Measurements from ENCODE around the gene CXCL5.

The CXCL5 gene

DNA sequence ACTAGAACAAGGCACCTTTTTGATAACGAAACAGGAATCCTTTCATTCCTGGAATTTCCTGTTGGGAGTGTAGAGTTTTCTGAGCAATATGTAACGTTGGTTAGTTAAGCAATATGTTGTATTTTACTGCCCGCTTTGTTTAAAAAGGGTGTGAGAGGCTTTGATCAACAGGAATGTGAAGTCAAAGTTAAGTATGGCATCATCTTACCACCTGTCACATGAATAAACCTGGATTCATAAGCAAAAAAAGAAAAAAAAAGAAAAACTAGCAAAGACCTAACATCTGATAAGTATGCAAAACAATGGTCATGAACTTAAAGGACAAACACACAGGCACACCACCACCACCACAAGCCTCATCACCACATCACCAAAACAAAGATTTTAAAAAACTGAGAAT lies 7.1 kb upstream of the CXCL5 start:
- FAIRE-seq (no peak), DNase-seq (ENCODE audit: insufficient read length, low spot score) (no peak)
- TF ChIP-seq, protein P1, sequence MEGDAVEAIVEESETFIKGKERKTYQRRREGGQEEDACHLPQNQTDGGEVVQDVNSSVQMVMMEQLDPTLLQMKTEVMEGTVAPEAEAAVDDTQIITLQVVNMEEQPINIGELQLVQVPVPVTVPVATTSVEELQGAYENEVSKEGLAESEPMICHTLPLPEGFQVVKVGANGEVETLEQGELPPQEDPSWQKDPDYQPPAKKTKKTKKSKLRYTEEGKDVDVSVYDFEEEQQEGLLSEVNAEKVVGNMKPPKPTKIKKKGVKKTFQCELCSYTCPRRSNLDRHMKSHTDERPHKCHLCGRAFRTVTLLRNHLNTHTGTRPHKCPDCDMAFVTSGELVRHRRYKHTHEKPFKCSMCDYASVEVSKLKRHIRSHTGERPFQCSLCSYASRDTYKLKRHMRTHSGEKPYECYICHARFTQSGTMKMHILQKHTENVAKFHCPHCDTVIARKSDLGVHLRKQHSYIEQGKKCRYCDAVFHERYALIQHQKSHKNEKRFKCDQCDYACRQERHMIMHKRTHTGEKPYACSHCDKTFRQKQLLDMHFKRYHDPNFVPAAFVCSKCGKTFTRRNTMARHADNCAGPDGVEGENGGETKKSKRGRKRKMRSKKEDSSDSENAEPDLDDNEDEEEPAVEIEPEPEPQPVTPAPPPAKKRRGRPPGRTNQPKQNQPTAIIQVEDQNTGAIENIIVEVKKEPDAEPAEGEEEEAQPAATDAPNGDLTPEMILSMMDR (IDR thresholded peaks at IDR 0.05; ENCODE audit: insufficient read depth, missing control alignments), result no peak

DNA sequence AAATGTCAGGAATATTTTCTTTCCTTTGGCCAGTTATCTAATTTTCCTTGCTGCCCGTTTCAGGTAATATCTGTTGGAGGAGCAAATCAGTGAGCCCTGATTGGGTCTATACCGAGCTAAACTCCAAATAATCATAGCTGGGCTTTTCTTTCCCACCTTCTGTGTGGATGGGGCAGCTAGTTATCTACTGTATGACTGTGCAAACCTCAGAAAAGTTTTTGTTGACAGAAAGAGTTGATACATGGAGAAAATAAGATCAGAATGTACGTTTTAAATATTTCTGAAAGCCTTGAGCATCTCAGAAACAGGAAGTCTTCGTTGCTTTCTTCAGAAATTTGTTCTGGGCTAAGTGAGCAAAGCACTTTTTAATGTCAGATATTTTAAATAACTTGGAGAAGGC lies 6.2 kb upstream of the CXCL5 start:
- DNase-seq (ENCODE audit: insufficient read length, low spot score) (no peak), FAIRE-seq (no peak)
- TF ChIP-seq, protein P1 (IDR thresholded peaks at IDR 0.05; ENCODE audit: insufficient read depth, missing control alignments), result no peak

DNA sequence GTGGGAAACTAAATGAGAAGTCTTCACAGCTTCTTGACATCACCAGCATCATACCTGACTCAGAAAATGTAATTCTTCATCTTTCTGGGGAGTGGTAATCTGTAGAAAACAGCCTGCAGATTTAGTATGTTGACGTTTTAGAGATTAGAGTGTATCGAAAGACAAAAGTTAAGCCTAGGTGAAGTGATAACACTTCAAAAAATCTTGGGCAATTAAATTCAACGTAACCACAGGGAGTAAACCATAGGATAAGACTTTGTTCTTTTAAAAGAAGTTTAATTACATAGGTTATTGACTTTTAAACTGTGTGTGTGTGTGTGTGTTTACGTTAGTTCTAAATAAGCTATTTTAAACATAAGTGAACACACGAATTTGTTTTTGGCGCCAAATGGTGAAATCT lies 1.8 kb upstream of the CXCL5 start:
- TF ChIP-seq, protein P1 (IDR thresholded peaks at IDR 0.05; ENCODE audit: insufficient read depth, missing control alignments), result no peak
- DNase-seq (ENCODE audit: insufficient read length, low spot score) (no peak), FAIRE-seq (no peak)

DNA sequence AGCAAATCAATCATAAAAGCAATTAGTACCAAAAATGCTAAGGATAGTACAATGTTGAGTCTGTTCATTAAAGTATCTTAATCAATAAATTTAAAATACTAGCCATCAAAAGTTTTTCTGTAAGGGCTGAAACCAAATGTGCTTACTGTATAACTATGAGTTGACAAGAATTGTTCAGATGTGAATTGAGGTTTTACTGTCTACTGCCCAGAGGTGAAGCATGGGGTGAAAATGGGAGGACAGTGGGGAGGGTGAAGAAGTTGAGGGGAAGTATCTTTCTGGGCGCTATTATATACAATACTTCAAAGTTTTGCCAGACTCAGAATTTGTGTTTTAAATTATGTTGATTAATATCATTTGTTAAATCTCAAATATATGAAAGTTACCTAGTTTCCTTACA lies 6.4 kb downstream of the CXCL5 start:
- DNase-seq (ENCODE audit: insufficient read length, low spot score) (no peak), FAIRE-seq (no peak)
- TF ChIP-seq, protein P1 (IDR thresholded peaks at IDR 0.05; ENCODE audit: insufficient read depth, missing control alignments), result no peak

DNA sequence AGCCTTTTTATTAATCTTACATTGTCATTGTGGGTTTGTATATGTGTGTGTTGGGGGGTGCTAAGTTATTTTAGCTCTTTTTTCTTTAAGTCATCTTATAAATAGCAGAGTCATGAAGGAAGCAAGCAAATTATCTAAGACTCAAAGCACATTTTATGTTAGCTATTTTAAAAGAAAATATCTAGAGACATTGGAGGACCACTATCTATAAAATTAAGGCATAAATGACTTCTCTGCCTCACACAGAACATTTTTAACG lies 6.8 kb downstream of the CXCL5 start:
- no peak for FAIRE-seq
- no peak for DNase-seq (ENCODE audit: insufficient read length, low spot score)

DNA sequence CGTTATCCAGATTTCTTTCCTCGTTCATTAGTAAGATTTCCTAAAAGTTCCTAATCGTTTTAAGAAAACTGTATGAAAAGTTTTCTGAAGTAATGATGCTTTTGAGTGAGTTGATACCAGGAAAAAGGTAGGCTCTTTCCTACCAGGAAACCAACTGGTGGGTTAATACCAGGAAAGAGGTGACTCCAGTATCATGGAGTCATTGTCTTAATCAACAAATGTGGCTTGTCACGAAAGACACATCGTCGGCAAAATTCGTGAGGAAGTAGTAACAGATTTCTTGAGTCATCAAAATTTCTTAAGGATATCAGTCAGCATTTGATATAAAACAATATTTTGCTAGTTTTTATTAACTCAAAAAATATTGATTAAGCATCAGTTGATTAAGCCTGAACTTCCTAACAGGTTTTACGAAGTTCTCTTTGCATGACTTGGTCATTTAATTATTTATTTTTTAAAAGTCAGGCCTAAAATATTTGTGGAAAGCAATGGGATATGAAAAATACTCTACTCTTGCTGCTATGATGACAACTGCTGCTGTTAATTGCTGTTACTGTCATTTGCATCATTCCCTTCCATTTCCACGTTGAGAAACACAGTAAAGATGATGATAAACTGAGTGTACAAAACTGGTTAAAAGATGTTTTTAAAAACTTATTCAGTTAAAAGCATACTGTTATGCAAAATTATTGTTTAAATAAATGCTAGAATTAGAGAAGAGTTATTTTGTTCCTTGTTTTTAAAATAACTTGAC lies 7.3 kb downstream of the CXCL5 start:
- TF ChIP-seq, protein P1 (IDR thresholded peaks at IDR 0.05; ENCODE audit: insufficient read depth, missing control alignments), result no peak
- FAIRE-seq (no peak), DNase-seq (ENCODE audit: insufficient read length, low spot score) (no peak)

More for the DNA sequence above, 6.8 kb downstream of the CXCL5 start:
- TF ChIP-seq, protein P1 (IDR thresholded peaks at IDR 0.05; ENCODE audit: insufficient read depth, missing control alignments), result no peak

DNA sequence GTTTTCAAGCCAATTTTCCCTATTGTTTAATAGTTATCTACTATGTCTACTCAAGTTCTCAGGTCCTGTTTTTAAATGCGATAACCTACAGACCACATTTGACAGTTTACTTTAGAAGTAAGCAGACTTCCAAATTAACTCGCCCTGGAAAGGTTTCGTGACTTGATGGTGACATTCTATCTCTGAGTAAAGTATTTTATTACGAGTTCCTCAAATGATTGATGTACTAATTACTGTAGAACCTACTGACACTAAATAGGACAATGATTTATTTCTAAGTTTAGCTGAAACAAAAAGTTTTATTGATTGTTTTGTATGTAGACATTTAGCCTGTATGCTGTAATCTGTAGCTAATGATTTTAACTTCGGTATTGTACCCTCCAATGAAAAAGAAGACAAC lies 8.5 kb downstream of the CXCL5 start:
- FAIRE-seq, result no peak
- TF ChIP-seq, protein P1 (IDR thresholded peaks at IDR 0.05; ENCODE audit: insufficient read depth, missing control alignments), result no peak

More for the DNA sequence above, 8.5 kb downstream of the CXCL5 start:
- DNase-seq (ENCODE audit: insufficient read length, low spot score), result no peak

Data from D721Med (cell line).